Posterior vena cava (tissue), 2 donors: ENCODE measurements around the gene B4GALT5. TPM values are rescaled to one million over a fixed set of nuclear protein-coding genes. Genes with fewer than 3 reads are reported as not detected.
"Not testable (repeated sequence)": the region's sequence is repeated elsewhere in the genome, so short reads cannot be mapped to it uniquely, and the experiment has no call there.

ENCODE experiments used
- DNase-seq: peaks from one replicate; pipeline ENCODE4 v3.0.0-alpha.2; 2020; ENCODE audit warnings: low spot score
- intact Hi-C, 2 donors: fragments of 100-400 bp; cut with DNase I; formaldehyde crosslinking; loops; one replicate each; pipeline versions ENCODE4 v1.14.1 to v1.14.2; 2022 to 2023
- total RNA-seq, 2 donors: library from RNA; stranded (reverse); fragmentation: NEBNext Ultra II Directional; extraction: Animal tissue kit (Norgen Biotek cat#: 25700); gene quantifications; one replicate each; pipeline ENCODE4 v1.2.1, GENCODE V29; 2021
- donor health status: DM: yes; HTN: yes; CAD: no.
- donor health status: DM: yes; HTN: yes; CAD: no.

B4GALT5 gene
- total RNA-seq, 2 donors from 2014 or later: 26.1 to 35.2 TPM

DNA sequence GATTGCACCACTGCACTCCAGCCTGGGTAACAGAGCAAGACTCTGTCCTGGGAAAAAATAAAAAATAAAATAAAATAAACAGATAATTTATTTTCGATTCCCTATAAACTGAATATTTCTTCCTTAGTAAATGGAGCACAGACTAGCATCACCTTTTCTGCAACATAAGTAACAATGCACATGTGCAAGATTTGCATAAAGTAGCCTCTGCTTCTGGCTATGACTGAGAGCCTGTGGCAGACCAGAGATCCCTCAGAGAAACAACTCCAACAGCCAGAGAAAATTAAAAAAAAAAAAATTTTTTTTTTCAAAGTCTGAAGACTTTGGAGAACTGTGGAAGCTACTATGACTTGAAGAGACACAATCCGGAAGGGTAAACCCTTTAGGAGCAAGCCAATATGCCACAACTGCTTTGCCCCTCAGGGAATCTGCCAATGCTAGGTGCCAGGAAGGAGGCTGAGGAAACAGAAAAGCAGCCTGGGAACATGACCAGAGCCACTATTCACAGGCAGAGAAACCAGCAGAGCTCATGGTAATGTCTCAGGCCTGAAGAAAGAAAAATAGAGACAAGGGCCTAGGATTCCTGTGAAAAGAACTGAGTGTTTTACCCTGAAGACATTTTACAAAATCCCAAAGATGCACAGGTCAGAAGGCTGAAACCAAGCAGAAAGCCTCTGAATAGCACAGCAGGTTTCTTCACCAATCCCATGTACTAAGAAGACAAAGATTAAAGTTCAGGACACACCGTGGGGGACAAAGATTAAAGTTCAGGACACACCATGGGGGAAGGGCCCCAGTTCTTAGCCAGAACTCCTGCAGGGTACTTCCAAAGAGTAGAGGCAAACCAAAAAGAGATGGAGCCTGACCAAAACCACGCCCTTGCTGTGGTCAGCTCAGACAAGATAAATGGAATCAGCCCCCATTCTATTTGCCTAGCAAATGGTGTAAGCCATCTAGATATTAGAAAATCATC is 25.8 kb downstream of the B4GALT5 start:
- no peak for DNase-seq
- intact Hi-C loops: no loop called here

DNA sequence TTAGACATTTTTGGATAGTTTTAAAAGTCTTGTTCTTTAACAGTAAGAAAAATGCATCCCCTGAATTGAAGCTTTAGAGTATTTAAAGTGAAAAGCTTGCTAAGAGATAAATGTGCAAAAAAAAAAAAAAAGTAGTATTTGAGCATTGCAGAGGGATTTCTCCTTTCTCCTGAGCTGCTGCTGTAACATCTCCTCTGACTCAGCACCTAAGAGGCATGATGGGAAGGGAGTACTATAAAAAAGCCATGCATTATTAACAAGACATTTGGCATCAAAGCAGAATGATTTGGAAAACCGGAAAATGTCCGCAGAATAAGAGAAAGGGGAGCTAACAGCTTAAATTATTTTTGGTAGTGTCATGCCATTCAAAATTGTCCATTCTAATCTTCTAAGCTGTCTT is 27.9 kb downstream of the B4GALT5 start:
- no peak for DNase-seq
- intact Hi-C loops: no loop called here

DNA sequence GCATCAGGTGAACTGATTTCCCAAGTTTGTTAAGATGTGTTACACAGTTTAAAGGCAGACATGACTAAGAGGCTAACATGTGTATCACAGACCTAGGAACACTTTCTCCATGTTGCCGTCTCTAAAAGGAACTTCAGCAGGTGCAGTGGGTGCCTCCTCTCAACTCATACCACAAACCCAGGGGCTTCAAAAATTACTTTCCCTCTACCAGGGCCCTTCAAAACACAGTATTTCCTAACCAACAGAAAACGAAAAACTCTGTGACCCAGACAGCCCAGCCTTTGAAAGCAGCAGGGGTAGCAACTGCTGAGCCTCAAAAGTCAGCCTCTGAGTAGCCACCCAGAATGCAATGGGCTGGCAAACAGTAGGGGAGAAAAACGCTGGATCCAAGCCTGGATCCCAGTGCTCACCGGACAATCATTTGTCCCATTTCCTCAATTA is 28.5 kb downstream of the B4GALT5 start:
- no peak for DNase-seq
- intact Hi-C loops: no loop called here

DNA sequence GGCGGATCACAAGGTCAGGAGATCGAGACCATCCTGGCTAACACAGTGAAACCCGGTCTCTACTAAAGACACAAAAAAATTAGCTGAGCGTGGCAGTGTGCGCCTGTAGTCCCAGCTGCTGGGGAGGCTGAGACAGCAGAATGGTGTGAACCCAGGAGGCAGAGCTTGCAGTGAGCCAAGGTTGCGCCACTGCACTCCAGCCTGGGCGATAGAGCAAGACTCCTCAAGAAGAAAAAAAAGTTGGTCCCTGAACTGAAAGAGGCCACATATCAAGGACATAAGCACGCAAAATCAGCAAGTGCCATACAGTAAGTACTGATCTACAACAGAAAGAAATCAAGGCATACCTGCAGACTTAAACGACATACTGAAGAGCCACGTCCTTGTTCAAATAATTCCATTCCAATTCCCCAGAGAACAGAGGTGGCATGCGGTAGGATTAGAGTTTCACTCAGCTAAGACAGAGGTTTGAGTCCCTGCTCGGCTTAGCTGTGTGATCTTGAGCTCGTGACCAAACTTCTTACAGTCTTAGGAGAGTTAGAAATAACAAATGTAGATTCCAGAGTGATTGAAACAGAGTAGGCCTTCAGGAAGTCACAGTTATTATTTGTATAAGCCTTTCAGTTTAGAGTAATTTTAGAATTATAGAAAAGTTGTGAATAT is 29.2 kb downstream of the B4GALT5 start:
- DNase-seq: no peak
- intact Hi-C loops: no loop called here

DNA sequence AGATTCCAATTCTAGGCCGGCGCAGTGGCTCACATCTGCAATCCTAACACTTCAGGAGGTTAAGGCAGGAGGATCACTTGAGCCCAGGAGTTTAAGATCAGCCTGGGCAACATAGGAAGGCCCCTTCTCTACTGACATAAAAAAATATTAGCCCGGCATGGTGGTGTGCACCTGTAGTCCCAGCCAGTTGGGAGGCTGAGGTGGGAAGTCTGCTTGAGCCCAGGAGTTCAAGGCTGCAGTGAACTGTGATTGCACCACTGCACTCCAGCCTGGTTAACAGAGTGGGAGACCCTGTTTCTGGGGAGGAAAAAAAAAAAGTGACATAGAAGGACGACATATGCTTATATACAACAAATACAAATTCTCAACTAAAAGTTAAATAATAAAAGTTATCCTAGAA is 30.9 kb downstream of the B4GALT5 start:
- no peak for DNase-seq
- intact Hi-C loops: no loop called here

DNA sequence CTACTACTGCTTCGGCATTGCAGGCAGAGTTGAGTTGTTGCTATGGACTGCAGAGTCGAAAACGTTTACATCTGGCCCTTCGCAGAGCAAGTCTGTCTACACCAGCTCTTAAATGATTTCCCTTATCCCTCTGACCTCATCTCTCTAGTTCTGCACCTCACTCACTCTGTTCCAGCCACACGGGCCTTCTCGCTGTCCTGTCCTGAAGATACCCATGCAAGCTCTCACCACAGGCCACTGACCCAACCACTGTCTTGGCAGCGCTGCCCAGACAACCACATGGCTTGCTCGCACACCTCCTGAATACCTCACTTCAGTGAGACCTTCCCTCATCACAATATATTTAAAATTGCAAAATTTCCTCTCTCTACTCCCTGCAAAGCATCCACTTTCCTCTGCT is 31.4 kb downstream of the B4GALT5 start:
- no peak for DNase-seq
- intact Hi-C loops: no loop called here

DNA sequence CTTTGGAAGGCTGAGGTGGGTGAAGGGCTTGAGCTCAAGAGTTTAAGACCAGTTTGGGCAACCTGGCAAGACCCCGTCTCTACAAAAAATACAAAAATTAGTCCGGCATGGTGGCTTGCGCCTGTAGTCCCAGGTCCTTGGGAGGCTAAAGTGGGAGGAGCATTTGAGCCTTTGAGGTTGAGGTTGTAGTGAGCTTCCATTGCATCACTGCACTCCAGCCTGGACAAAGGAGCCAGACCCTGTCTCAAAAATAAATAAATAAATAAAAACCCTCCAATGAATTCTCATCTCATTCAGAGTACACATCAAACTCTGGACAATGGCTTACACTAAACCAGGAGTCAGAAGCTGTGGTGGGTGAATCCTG is 31.8 kb downstream of the B4GALT5 start:
- DNase-seq: no peak
- intact Hi-C loops: no loop called here

DNA sequence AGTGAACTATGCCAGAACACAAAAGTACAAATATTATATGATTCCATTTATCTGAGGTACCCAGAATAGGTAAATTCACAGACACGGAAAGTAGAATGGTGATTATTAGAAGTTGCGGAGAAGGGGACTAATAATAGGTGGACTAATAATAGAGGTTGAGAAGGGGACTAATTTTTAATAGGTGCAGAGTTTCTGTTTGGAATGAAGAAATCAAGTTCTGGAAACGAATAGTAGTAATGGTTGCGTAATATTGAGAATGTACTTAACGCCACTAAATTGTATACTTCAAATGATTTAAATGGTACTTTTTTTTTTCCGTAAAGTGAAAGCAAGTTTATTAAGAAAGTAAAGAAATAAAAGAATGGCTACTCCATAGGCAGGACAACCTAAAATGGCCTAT is 33.2 kb downstream of the B4GALT5 start:
- intact Hi-C loops: no loop called here
- no peak for DNase-seq

DNA sequence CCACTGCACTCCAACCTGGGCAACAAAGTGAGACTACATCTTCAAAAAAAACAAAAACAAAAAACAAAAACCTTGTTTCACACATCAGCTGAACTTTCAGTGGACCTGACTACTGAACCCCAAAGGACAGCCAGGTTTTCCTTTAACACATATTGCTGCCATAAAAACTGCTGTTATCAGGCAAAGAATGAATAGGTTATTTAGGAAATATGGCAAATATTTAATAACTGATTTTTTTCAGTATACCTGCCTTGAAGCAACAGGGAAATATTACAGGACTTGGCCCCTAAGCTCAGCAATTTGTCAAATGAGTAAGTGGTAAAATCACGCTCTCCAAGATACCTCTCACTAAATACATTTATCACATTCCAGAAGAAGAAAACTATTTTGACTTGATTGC is 34.0 kb downstream of the B4GALT5 start:
- intact Hi-C loops: no loop called here
- no peak for DNase-seq

DNA sequence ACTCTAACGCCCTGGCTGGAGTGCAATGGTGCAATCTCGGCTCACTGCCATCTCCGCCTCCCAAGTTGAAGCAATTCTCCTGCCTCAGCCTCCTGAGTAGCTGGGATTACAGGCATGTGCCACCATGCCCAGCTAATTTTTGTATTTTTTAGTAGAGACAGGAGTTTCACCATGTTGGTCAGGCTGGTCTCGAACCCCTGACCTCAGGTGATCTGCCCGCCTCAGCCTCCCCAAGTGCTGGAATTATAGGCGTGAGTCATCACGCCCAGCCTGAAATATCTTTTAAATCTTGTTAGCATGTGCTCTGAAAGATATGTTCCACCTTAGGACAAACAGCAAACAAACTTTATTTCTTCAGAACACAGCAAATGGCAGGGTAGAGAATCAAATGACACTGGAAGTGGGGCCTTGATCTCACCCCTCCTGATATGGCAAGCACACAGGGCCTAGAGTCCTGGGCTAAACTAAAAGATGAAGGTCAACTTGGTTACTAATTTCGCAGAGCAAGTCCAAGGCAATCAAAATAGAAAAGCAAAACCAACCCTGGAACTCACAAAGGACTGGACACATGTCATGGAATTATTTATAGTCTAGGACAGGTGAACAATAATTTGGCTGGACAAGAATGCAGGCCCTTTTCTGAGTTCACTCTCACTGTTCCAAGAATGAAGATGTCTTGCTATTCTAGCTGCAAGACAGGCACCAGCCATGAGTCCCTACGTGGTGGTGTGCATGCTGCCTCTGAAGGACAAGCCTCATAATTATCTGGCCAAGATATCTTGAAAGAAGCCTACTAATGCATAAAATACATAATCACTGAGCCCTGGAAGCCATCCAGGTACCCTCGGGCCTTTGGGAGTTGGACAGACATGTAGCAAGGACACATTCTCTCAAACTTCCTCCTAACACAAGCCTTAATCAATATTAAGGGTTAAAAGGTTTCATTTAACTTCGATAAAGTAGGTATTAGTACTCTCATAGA is 35.6 kb downstream of the B4GALT5 start:
- intact Hi-C loops: no loop called here
- no peak for DNase-seq

DNA sequence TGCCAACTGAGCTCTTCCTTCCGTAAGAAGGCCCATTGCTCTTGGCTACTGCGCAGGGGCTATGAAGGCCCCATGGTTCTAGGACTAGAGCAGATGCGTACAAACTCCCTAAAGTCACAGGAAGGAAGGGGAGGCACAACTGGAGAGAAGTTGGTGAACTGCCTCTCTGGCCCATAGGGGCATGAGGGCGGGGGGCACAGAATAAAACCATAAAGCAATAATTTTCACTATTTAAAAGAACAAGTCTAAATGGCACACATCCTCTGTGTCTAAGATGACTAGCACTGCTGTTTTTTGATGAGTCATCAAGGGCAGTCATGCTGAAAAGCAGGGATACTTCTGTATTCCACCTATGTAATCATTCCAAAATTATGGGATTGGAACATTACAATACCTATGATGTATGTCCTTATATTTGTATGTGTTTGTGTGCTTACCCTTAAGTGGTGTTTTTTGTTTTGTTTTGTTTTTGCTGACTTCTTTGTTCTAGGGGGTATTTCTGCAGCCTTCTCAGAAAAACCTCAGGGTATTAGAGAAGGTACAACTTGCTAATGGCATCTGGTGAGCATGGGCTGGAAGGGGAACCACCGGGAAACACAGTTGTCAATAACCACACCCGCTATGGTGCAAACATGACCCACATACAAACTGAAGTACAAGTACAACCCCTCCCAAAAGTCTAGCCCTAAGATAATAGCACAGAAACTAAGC is 36.9 kb downstream of the B4GALT5 start:
- intact Hi-C loops: no loop called here
- no peak for DNase-seq

DNA sequence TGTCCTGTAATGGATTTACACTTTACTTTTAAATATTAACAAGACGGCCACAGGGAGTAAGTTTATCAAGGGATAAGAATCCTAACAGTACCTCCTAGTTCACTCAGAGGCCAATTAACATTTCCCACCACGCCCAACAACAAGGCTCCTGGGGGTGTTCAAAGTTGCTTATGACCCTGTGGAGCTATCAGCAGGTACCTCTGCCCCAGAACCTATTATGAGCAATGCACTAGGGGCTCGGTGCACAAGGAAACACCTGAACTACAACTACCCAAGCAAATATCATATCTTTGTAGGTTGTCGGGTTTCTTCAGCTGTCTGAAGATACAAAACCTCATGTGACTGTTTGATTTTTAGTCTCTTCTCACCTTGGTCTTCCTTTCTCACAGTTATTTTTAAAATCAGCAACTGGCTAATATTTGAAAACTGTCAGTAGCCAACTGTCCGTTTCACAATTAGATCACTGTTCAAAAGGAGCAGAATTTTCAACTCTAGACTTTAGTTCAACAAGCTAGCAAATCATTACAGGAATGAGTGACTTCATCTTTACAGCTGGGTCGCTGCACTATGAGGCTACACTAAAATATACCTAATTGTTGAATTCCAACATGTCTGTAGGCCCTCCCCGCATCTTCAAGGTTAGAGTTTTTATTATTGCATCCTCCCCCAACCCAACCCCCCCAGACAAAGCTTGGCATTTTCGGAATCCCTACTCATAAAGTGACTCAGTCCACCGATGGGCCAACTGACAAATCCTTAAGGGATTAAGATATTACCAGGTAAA is 38.1 kb downstream of the B4GALT5 start:
- DNase-seq: no peak
- intact Hi-C loops: no loop called here

DNA sequence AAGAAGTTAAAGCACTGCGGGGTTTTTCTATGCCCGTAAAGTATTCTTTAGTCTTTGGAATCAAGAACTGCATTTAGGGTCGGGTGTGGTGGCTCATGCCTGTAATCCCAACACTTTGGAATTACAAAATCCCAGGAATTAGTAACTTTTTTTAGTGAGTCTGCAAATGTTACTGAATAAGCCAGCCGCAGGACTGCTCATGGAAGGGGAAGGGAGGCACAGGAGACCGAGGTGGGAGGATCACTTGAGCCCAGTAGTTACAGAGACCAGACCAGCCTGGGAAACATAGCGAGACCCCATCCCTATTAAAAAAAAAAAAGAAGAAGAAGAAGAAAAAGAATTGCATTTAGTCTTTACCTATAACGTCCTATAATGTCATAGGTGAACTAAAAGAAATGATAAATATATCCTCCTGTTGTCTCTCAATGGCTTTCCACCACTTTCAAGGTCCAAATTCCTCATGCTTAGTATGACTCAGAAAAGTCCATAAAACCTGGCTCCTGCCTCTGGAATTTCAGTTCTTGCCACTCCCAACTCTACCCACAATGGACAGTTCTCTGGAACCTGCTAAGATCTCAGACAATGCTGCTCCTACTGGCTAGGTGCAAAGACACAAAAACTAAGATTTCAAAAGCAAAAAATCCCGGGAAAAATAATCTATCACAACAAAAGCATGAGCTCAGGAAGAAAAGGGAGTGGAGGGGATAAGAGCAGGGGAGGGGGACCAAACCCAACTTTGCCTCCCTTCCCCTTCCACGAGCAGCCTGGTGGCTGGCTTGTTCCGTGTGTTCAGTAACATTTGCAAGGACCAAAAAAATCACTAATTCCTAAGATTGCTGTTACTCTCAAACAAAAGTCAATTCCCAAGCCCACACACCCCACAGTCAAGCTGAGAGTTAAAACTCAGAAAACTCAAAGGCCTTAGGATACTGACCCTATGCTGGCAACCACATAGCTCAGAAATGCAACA is 39.0 kb downstream of the B4GALT5 start:
- intact Hi-C loops: no loop called here
- no peak for DNase-seq

DNA sequence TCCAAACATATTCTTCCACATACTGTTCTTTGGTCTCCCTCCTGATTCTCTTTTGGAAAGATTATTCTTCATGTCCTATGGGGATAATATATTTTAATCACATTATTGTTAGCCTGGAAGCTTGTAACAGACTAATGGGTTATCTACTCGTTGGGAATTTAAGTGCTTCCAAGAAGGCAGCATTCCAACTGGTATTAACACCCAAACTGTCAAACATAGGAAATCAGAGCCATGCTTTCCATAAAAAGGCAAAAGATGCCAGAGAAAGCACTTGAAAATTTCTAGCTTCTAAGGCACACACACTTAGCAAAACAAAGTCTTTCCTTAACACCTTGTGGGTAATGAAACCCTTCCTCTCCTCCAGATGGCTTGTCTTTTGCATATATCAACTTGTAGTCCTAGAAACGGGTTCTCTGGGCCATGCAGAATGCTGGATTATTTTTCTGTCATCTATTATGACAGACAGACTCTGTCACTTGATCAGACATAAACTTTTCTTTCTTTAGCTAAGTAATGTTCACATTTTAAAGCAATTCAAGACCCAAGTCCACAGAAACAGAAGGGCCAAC is 41.5 kb downstream of the B4GALT5 start:
- DNase-seq: no peak
- intact Hi-C loops: no loop called here

DNA sequence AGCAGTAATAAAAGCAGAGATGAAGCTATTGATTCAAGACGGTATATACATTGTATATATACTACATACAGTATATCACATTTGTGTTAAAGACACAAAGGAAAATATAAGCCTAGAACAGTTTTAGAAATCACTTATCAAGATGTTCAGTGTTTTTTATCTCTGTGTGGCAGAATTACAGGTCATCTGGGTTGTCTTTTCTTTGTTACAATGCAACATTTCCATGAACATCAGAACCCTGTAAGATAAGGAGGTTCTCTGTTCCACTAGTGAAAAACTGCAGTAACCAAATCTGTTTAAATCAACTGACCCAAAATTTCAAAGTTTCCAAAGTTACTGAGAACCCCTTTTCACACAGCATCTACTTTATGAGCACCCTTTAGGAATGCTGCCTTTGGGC is 42.2 kb downstream of the B4GALT5 start:
- DNase-seq: no peak
- intact Hi-C loops: no loop called here

DNA sequence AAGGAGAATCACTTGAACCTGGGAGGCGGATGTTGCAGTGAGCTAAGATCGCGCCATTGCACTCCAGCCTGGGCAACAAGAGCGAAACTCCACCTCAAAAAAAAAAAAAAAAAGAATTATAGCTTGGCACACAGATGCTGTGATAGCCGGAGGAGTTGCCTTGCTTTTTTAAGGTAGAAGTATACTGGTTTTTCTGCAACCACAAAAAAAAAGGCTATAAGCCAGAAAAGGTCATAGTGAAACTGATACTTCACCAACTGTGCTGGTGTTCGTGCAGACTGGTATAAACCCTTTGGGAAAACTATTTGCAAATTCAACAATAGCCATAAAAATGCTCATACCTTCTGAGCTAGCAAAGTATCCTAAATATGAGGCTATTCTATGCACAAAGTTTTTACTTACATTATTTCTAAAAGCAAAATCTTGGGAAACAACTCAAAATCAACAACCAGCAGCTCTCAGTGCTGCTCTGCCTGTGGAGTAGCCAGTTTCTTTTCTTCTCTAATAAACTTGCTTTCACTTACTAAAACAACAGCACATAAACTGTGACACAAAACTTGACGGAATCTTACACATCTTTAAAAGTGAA is 44.0 kb downstream of the B4GALT5 start:
- intact Hi-C loops: no loop called here

DNA sequence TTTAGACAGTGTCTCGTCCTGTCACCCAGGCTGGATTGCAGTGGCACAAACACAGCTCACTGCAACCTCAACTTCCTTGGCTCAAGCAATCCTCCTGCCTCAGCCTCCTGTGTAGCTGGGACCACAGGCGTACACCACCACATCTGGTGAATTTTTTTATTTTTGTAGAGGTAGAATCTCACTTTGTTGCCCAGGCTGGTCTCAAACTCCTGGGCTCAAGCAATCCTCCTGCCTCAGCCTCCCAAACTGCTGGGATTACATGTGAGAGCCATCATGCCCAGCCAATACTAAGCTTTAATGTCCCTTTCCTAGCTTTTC is 44.8 kb downstream of the B4GALT5 start:
- DNase-seq, intact Hi-C loops: not testable (repeated sequence)

More for the DNA sequence above, 44.0 kb downstream of the B4GALT5 start:
- no peak for DNase-seq
